ENCODE data around the gene IGFBP5.

The IGFBP5 gene

DNA sequence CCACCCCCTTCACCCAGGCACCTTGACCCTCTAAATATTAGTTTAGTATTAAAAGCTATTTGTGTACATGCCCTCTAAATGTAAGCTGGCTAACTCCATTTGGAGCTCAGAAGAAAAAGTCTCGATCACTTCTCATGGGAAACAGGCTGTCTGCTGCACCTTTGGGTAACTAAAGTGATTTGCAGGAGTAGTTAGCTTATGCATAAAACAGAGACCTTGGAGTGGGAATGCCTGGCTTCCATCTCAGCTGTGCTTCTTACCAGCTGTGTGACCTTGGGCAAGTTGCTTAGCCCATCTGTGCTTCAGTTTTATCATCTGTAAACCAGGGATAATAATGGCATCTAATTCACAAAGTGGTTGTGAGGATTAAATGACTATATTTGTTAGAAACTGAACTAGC is 32.2 kb downstream of the IGFBP5 start:
- DNase-seq: no peak

DNA sequence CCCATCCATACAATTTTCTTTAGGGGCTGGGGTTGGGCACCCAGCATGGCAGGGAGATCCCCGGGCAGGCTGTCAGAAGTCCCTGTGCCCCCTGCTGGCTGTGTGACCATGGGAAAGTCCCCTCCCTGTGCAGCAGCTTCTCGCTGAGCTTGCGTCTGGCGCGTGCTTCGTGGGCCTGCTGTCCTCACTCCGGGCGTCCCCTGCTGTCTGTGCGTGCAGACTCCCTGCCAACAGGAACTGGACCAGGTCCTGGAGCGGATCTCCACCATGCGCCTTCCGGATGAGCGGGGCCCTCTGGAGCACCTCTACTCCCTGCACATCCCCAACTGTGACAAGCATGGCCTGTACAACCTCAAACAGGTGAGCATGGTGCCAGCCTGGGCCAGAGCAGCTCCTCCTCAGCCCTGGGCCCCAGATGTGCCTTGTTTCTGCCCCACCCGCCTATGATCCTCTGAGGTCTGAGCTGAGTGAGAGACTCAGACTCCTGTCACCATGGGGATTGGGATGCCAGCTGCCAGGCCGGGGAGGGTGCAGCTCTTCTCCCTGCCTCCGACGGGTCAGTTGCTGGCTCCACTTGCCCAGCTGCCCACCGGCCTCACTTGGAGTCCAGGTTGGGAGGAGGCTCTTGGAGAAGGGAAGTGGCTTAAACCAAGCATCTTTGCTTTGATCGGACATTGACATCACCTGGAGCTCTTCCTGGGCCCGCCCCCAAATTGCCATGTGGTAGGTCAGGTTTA is 33.5 kb downstream of the IGFBP5 start:
- no peak for DNase-seq

DNA sequence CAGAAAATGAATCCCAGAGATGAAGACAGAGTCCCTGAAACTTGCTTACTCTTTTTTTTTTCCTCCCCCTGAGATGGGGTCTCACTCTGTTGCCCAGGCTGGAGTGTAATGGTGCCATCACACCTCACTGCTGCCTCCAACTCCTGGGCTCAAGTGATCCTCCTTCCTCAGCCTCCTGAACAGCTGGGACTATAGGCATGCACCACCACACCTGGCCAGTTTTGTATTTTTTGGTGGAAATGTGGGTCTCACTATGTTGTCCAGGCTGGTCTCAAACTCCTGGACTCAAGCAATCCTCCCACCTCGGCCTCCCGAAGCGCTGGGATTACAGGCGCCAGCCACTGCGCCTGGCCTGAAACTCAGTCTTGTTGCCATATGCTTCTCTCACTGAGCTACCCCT is 34.3 kb downstream of the IGFBP5 start:
- no peak for DNase-seq

DNA sequence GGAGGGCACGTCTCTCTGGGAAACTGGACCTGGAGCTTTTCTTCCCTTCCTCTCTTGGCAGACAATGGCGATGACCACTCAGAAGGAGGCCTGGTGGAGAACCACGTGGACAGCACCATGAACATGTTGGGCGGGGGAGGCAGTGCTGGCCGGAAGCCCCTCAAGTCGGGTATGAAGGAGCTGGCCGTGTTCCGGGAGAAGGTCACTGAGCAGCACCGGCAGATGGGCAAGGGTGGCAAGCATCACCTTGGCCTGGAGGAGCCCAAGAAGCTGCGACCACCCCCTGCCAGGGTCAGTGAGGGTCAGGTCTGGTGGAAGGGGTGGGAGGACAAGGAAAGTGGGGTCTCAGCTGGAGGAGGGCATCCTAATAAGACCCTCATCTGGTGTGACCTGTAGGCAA is 34.9 kb downstream of the IGFBP5 start:
- DNase-seq: no peak

DNA sequence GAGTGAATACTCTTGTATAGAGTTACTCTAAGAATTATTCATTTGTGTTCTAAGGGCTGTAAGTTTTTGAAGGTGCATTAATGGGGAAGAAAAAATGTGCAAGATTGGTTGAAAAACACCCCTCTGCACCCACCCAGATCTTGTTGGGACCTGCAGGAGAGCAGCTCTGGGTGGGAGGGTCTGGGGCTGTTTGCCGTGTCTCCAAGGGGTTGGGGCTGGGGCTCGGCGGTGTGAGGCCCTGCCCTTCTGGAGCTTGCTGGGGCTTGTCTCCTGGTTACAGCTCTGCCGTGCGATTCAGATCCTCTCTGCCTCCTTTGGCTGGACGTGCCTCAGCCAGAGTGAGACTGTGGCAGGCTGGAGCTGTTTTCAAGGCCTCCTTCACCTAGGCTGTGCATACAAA is 36.1 kb downstream of the IGFBP5 start:
- no peak for DNase-seq

DNA sequence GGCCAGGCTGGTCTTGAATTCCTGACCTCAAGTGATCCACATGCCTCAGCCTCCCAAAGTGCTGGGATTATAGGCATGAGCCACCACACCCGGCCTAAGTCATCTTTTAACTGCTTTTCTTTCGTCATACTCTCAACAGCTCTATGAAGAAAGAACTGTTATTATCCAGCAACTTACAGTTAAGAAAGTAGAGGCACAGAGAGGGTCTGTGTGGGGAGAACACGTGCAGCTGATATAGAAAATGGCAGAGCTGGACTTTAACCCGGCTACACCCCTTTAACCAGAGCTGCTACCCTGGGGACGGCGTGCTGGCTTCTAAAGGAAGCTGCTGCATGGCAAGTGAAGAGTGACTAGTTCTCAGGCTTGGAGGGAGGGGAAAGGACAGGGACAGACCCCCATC is 36.6 kb downstream of the IGFBP5 start:
- DNase-seq: no peak

DNA sequence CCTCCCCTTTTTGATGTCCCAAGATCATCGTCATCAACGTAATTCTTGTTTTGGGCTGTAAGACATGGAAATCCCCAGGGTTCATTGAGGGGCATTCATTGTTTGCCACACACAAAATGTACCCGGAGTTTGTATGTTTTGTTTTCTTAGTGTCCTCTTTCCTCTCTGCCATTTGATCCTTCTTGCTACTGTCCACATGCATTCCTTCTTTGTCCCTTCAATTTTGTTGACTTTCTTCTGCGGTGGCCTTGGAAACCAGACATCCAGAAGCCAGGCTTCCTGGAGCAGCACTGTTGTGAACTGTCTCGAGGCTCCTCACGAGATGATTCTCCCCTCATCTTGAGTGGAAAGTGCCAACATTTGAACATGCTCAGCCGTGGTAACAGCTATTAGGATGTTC is 37.4 kb downstream of the IGFBP5 start:
- DNase-seq: no peak

DNA sequence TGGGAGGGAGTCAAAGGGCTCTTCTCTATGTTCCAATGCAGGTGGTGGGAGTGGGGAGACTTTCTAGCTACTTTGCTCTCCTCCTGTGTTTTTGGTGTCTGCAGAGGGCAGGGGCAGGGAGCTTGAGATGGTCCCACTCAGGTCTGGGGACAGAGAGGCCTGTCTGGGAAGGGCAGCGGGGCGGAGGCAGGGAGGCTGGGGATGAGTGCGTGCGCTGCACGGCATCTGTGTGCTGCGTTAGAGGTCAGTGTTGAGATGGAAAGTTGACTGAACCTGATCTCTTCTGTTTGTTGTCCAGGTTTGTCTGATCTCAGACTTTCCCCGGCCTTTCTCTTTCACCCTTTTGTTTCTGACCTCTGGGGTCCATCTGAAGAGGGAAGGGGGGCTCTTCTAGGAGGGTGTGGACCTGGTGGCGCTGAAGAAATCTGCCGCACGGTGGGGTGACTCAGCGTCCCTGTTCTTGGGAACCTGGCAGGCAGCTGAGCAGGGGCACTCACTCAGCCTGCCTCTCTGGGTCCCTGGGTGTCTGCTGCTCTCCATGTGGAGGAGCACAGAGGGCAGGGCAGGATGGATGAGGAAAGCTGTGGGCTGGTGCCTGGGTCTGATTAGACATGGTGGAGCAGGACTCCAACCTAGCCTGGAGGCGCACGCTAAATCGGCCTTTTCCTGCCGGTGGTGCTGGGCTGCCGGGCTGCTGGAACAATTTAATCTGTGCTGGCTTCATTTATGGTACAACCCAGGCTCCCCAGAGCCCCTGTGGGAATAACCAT is 38.1 kb downstream of the IGFBP5 start:
- DNase-seq: no peak

DNA sequence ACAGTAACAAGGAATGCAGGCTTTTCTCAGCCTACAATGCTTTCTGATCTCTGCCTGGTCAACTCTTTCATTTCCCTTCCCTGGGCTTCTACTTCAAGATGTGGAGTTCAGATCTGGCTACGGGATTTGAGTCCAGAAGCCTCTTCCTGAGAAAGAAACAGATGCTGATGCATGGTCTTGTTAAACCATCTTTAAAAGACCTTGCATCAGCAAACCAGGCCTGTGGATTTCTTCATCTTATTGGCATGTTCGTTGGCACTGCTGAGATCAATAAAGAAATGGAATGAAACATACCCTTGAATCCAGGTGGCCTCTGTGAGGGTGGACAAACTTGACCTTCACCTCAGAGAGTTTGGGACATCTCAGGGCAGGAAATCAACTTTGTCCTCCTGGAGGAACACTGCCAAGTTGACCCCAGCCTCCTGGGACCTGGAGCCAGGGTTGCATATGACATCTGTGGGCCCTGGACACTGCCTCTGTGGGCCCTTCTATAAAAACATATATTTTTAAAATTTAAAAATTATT is 40.8 kb downstream of the IGFBP5 start:
- no peak for DNase-seq

DNA sequence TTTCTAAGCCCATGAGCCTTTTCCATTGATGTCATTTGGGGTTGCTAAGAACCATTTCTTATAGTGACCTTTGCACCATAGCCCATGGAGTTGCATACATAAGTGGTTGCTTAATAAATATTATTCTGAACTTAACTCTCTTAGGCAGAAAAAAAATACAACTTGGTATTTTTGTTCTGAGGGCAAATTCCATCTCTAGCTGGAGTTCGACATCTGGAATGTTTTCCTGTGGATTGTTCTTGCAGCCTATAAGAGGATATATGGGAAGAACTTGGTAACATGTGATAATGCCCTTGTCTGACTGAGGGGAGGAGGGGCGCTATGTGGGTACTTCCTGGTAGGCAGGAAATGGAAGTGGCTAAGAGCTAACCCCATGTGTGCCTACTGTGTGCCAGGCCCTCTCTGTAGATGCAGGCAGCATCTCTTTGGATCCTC is 41.4 kb downstream of the IGFBP5 start:
- peak; percentile 13 for DNase-seq

DNA sequence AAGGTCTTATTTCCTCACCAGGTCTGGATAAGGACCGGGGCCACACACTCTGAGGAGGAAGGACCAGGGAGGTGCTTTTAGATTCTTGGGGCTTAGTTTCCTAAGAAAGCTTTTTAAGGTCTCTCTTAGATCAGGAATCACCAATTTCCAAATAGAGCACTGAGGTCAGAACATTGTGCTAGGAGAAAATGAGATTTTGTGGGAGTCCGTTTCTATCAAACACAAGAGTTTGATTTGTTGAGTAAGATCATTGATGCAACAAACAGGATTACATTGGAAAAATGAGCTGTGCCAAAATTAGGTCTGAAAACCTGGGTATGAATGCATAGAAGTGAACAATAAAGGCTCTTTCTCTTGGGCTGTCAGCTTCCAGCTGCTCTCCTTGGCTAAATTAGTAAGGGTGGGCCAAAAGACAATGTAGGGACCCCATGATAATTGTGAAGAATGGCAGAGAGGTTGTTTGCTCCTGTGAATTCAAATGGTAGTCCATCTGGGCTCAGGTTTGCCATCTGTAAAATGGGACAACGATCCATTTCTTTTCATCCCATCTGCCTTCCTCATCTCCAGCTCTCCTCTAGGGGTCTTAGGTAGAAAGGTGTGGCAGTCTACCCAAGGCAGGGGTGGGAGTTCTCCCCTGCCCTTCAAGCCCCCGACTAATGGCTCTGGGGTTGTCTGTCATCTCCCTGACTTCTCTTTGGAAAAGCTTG is 42.1 kb downstream of the IGFBP5 start:
- no peak for DNase-seq

DNA sequence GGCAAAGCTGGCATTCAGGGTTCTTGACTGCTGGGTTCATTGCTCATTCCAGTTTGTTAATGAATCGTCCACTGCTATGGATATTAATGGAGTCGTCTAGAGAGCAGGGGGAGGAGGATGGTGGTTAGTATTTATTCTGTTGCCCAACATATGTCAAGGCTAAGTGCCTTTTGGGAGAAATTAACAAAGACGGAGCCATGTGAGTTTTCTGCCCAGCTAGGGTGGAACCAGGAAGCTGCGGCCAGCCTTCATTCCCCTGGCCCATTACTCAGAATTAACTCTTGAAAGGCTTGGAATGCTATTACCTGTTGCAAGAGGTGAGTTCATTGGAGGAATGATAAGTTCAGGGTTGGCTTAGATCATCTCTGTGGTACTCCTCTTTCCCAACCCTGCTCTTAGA is 42.8 kb downstream of the IGFBP5 start:
- DNase-seq: no peak

DNA sequence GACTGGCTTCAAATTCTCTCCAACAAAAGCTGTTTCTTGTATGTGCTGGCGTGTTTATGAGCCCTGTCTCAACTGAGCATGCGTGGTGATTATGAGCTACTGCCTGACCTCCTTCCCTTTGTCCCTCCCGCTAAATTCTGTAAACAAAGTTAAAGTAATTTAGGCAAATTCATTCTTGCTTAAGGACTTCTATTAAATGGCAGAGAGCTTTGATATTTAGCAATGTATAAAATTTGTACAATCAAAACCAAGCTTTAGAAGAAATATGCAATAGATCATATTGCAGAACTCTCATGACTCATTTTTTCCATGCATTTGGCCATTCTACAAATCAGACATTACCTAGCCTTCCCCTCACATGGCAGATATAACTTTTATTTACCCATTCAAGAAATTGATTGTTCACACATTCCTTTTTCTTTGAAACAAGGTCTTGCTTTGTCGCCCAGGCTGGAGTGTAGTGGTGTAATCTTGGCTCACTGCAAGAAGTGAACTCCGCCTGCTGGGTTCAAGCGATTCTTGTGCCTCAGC is 43.9 kb downstream of the IGFBP5 start:
- peak; percentile 65 for DNase-seq

DNA sequence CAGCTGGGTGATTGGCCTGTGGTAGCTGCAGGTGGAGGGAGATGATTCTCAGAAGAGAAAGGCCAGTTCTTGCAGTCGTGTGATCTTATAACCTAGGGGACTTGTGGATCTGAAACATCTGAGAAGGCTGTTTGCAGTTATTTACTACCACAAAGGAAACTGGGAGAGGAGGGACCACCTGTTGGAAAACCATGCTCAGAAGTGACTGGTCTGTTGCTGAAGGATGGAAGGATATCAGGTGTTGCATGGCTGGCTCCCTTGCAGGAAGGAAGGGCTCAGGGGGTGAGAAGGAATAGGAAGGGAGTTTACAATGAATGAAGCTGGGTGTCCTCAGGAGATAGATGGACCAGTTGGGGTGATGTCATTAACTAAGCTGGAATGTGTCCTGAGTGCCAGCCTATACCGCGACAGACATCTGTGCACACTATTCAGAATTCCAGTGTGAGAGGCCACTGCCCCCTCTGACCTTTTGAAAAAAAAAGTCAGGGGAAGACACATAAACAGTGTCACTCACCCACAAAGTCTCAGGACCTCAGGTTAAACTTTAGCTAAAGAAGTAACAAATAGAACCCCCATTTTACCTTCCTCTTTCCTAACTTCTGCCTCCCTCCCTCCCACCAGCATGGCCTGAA is 44.6 kb downstream of the IGFBP5 start:
- DNase-seq: no peak

DNA sequence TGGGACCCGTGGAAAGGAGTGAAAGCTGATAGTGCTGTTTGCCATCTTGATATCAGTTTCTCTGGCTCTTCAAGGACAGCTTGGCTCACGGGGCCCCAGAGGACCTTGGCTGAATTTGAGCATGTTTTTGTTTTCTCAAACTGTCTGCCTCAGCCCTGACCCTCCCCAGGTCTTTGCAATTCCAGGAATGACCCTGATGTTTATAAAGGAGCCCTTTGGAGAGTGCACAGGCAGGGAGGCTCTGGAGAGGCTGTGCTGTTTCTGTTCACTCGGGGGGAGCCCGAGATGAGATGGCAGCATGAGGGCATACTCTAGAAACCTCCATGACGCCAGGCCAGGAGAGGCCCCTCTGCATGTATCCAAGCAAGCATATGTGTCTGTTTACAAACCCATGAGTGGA is 45.8 kb downstream of the IGFBP5 start:
- DNase-seq: no peak

DNA sequence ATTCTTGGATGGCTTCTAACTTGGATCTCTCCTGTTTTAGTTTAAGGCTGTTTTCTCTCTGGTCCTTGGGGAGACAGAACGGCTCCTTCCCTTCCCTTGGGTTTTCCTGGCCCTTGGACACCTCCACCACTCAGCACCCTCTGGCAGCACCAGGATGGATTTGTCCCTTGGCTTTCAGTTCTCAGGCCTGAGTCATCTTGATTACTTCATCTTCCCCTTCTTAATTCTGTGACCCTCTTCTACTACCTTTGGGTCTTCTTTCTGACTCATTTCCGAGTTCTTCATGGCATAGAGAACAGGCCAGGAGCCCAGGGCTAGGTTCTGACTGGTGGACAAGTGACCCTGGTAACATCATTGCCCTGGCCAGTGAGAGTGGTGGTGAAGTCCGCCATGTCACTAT is 47.2 kb downstream of the IGFBP5 start:
- no peak for DNase-seq

DNA sequence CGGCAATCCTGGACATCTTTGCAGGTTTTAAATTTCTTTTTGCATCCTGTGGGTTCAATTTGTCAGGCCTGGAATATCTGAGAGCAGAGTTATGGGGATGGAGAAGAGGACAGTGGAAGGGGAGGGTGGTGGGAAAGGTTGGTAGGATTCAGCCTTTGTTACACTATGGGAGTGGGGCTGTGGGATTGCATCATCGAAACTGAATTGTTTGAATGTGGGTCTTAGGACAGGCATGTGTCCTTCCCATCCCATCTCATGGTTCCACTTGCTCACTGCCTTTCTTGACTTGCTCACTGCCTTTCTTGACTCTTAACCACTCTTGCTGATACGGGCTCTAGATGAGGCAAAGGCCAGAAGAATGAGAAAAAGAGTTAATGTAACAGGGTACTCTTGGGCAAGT is 49.2 kb downstream of the IGFBP5 start:
- DNase-seq: no peak

DNA sequence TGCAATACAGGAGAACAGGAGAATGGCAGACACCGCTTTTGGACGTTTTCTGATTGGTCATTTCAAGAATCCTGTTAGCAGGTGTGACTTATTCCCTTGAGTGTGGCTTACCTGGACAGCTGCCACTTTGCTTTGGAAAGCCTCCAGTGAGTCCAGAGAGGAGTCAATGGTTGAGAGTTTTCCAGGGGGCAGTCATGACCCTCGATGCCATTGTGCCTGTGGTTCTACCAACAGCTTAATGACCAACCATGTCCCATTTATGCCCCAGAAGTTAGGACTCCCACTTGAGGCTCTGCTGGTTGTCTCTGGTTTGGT is 49.8 kb downstream of the IGFBP5 start:
- DNase-seq: no peak

DNA sequence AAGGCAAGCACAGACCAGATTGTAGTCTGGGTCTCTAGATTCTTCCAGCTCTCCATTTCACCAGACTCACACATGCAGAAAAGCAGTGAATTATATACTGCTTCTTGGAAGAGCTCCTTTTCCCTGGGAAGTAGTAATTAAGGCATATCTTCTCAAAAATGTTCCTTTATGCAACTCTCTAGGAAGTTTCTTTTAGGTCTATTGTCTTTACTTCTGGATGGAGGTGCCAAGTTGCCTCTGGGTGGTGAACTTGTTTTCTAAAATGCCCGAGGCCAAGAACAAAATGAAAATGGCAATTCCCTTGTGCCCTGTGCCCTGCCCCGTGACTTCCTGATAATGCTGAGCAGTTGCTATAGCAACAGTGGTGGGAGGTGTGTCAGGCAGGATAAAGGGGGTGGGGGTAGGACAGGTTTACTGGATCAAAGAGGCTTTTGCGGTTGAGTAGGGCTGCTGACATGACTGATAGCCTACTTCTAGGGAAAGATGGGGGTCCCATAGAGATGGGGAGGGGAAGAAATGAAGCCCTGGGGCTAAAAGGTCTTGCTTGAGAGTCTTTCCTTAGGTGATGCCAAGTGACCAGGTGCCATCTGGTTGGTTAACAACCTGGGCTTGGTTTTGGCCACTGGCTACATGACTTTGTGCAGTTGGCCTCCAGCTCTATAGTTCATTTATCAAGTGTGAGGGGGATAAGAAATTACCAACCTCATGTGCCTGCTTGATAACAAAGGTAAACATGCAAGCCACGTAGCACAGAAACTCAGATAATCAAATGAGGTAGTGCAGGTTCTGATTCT is 50.3 kb downstream of the IGFBP5 start:
- no peak for DNase-seq

DNA sequence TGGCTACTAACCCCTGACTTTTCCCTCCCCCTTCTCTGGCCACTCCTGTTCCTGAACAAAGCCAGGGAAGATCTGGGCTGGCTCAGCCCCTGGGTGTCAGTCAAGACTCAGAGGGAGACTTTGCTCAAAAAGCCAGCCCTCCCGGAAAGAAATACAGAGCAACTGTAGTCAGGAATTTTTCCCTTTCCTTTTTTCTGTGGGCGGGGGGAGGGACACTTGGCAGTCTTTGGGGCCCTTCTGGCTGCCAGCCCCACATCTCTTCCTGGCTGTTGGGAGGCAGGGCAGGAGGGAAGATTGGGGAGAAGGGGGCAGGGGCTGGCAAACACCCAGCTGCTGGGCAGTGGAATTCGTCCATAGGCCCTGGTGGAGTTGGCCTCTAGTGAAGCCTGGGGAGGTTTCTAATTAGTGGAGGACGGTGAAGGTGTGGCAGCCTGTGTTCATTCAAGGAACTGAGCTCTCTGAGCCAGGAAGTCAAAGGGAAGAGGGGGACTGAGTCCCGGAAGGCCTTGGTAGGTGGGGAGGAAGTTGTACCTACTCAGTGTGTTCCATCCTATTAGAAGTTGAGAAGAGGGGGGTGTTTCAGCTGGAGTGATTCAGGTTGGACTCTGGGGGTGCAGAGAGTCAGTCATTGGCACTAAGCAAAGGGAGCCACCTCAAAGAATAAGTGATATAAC is 51.2 kb downstream of the IGFBP5 start:
- DNase-seq: no peak

DNA sequence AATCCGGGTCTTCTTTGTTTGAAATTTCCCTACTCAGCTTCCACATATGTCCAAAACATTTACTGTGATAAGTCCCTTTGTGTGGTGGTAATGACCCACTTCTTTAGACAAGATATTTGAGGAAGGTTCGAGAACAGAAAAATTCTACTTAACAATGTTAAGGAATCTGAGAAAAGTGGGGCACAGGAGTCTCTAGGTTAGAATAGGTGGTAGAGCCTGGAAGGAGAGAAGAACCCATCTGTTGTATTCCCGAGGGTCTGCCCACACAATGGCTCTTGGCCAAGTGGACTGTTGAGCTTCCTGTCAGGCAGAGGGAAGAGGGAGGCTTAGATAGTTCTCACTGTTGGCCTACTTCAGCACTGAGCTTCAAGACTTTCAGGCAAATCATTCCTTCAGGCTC is 57.9 kb downstream of the IGFBP5 start:
- no peak for DNase-seq
